ENCODE data around the gene PLCB4.

Gene PLCB4

DNA sequence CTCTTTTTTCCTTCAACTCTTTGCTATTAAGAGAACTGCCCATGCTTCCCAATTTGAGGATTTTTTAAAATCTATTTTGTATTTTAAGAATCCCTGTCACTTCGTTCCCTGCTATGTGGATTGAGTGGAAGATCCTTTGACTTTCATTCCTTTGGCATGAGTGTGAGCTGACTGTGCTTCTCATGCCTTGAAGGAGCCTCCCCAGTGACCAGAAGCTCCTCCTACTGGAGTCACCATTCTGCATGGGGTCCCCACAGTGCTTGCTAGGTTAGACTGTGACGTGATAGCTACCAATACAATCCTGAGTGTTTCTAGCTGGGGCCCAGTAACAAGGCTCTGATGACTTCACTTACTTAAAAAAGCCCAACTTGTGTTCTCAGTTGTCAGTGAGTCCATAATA, 341.1 kb downstream of the PLCB4 start:
- Histone ChIP-seq H3K9me2 (replicated peaks; ENCODE audit: insufficient read depth, low read length) (no peaks in the 10 kb centered on the region), H3K4me3 (ENCODE audit: insufficient read depth, low read length, poor library complexity, severe bottlenecking) (no peak overlapping the region), H3K4me2 (ENCODE audit: low read depth, low read length, poor library complexity, severe bottlenecking) (no peak overlapping the region), H3K9me3 (ENCODE audit: insufficient read depth, low read length) (no peaks in the 10 kb centered on the region), H3K27me3 (ENCODE audit: low read length) (no peaks in the 10 kb centered on the region), H2AFZ (ENCODE audit: low read depth, low read length, severe bottlenecking) (no peak overlapping the region), H3K27ac (ENCODE audit: low read depth, low read length) (no peak overlapping the region), H3F3A (ENCODE audit: insufficient read depth) (no peaks in the 10 kb centered on the region), H3K79me2 (ENCODE audit: insufficient read depth, low read length) (no peaks in the 10 kb centered on the region), H4K20me1 (ENCODE audit: low read depth, low read length) (no peaks in the 10 kb centered on the region), H3K36me3 (ENCODE audit: low read length) (no peaks in the 10 kb centered on the region), H3K9ac (ENCODE audit: low read length) (no peak overlapping the region)
- TF ChIP-seq, protein P1, sequence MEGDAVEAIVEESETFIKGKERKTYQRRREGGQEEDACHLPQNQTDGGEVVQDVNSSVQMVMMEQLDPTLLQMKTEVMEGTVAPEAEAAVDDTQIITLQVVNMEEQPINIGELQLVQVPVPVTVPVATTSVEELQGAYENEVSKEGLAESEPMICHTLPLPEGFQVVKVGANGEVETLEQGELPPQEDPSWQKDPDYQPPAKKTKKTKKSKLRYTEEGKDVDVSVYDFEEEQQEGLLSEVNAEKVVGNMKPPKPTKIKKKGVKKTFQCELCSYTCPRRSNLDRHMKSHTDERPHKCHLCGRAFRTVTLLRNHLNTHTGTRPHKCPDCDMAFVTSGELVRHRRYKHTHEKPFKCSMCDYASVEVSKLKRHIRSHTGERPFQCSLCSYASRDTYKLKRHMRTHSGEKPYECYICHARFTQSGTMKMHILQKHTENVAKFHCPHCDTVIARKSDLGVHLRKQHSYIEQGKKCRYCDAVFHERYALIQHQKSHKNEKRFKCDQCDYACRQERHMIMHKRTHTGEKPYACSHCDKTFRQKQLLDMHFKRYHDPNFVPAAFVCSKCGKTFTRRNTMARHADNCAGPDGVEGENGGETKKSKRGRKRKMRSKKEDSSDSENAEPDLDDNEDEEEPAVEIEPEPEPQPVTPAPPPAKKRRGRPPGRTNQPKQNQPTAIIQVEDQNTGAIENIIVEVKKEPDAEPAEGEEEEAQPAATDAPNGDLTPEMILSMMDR (IDR thresholded peaks at IDR 0.05; ENCODE audit: insufficient read depth, low read length, poor library complexity, severe bottlenecking), result no peak
- no peak for TF ChIP-seq EZH2phosphoT487 (conservative IDR thresholded peaks at IDR 0.05; ENCODE audit: low read length)

DNA sequence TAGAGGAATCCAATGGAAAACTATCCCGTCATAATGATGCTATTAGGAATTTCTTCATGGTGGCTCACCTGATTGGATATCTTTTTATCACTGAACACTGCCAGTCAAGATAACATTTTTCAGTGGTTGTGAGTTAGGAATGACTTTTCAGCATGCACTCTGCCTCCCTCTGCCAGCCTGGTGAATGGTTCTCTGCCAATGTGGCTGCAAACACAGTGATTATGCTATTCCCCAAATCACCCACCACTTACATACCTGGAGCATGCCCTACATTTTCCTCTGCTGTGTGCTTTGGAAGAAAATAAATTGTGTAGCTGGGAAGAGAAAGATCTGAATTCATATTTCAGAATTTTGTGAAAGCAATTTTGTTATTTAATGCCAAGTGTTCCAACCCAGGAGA, 342.9 kb downstream of the PLCB4 start:
- Histone ChIP-seq H3K4me3 (ENCODE audit: insufficient read depth, low read length, poor library complexity, severe bottlenecking) (no peak overlapping the region), H3K9me3 (ENCODE audit: insufficient read depth, low read length) (no peaks in the 10 kb centered on the region), H3F3A (ENCODE audit: insufficient read depth) (no peaks in the 10 kb centered on the region), H3K79me2 (ENCODE audit: insufficient read depth, low read length) (no peaks in the 10 kb centered on the region), H3K27ac (ENCODE audit: low read depth, low read length) (no peak overlapping the region), H2AFZ (ENCODE audit: low read depth, low read length, severe bottlenecking) (no peak overlapping the region), H3K36me3 (ENCODE audit: low read length) (no peaks in the 10 kb centered on the region), H3K9me2 (replicated peaks; ENCODE audit: insufficient read depth, low read length) (no peaks in the 10 kb centered on the region), H3K9ac (ENCODE audit: low read length) (no peak overlapping the region), H4K20me1 (ENCODE audit: low read depth, low read length) (no peaks in the 10 kb centered on the region), H3K27me3 (ENCODE audit: low read length) (no peaks in the 10 kb centered on the region), H3K4me2 (ENCODE audit: low read depth, low read length, poor library complexity, severe bottlenecking) (no peak overlapping the region)
- TF ChIP-seq EZH2phosphoT487 (conservative IDR thresholded peaks at IDR 0.05; ENCODE audit: low read length), result no peak
- TF ChIP-seq, protein P1 (IDR thresholded peaks at IDR 0.05; ENCODE audit: insufficient read depth, low read length, poor library complexity, severe bottlenecking), result no peak

DNA sequence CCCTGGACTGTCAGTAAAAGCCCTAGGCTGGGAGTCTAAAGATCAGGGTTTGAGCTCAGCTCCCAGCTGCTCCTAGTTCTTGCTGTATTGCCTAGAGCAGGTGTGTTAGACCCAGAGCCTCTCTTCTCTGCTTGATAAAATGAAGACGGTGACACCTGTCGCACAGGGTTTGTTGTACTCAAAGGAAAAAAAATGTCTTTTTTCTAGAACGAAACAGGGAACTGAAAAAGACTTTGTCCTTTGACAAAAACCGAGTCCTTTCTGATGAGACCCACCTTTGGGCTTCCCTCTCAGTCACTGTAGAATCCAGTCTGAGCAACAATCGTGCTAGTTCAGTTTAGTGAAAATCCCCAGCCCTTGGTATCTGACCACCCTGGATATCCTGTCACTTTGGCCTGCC, 343.4 kb downstream of the PLCB4 start:
- no peak overlapping the region for H3K4me2 ChIP-seq (ENCODE audit: low read depth, low read length, poor library complexity, severe bottlenecking)
- H3K79me2 ChIP-seq (ENCODE audit: insufficient read depth, low read length), result no peaks in the 10 kb centered on the region
- H3K9me2 ChIP-seq (replicated peaks; ENCODE audit: insufficient read depth, low read length), result no peaks in the 10 kb centered on the region

More for the DNA sequence above, 343.4 kb downstream of the PLCB4 start:
- Histone ChIP-seq H2AFZ (ENCODE audit: low read depth, low read length, severe bottlenecking) (no peak overlapping the region), H3F3A (ENCODE audit: insufficient read depth) (no peaks in the 10 kb centered on the region), H3K9me3 (ENCODE audit: insufficient read depth, low read length) (no peaks in the 10 kb centered on the region), H4K20me1 (ENCODE audit: low read depth, low read length) (no peaks in the 10 kb centered on the region), H3K9ac (ENCODE audit: low read length) (no peak overlapping the region), H3K27me3 (ENCODE audit: low read length) (no peaks in the 10 kb centered on the region), H3K27ac (ENCODE audit: low read depth, low read length) (no peak overlapping the region), H3K4me3 (ENCODE audit: insufficient read depth, low read length, poor library complexity, severe bottlenecking) (no peak overlapping the region), H3K36me3 (ENCODE audit: low read length) (no peaks in the 10 kb centered on the region)
- TF ChIP-seq, protein P1 (IDR thresholded peaks at IDR 0.05; ENCODE audit: insufficient read depth, low read length, poor library complexity, severe bottlenecking), result no peak
- TF ChIP-seq EZH2phosphoT487 (conservative IDR thresholded peaks at IDR 0.05; ENCODE audit: low read length), result no peak

Measured in SU-DHL-6 (cell line).